Measurements from ENCODE around the gene PFDN1.

Gene PFDN1

DNA sequence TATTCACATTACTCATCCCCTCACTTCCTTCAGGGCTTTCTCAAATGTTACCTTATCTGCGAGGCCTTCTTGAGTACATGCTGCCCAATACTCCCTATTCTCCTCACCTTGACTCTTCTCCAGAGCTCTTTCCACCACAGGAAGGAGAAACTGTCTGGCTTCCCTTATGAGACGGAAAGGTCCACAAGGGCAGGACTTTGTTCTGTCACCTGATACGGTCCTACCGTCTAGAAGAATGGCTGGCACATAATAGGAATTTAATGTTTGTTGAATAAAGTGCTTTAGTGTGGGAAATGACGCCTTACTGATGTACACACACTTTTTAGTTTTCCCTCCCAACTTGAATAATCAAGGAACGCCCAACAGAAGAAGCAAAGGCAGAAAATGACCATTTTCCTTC, 52.5 kb downstream of the PFDN1 start:
- H3K27me3 Mint-ChIP-seq, result no peaks in the 10 kb centered on the region

DNA sequence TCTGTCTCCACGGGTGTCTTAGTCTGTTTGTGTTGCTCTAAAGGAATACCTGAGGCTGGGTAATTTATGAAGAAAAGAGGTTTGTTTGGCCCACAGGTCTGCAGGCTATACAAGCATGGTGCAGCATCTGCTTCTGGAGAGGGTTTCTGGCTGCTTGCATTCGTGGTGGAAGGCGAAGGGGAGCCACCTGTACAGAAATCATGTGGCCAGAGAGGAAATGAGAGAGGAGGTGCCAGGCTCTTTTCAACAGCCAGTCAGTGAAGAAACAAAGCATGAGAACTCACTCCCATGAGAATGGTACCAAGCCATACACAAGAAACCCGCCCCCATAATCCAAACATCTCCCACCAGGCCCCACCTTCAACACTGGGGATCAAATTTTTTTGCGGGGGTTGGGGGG, 53.4 kb downstream of the PFDN1 start:
- H3K27ac Mint-ChIP-seq, result peak overlapping the region; percentile 58
- H3K4me1 Mint-ChIP-seq (ENCODE audit: low read depth), result peaks cover 56% of the 10 kb centered on the region
- DNase-seq, result no peak

More for the DNA sequence above, 52.5 kb downstream of the PFDN1 start:
- DNase-seq, result no peak
- Mint-ChIP-seq H3K9me3 (no peaks in the 10 kb centered on the region), H3K36me3 (ENCODE audit: low read depth) (peaks cover 30% of the 10 kb centered on the region), H3K4me1 (ENCODE audit: low read depth) (peaks cover 47% of the 10 kb centered on the region), H3K4me3 (no peak overlapping the region), H3K27ac (peak overlapping the region; percentile 48)

DNA sequence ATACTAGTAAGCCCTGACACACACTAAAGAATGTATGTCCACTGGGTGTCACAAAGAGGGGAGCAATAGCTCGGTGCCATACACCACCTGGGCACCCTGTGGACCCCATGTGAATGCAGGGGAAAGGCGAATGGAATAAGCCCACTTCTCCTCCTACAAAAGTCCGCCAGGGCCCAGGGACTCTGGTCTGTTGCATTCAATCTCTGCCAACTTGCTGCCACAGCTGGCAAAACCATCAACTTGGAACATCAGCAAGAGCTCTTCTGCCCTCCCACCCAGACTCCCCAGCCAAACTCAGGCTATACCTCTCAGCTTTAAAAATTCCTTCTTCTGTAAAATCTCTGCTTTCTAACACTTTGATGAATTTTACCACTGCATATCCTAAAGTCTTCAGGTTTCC, 54.5 kb downstream of the PFDN1 start:
- no peak overlapping the region for H3K27ac Mint-ChIP-seq
- peaks cover 56% of the 10 kb centered on the region for H3K4me1 Mint-ChIP-seq (ENCODE audit: low read depth)
- no peaks in the 10 kb centered on the region for H3K27me3 Mint-ChIP-seq
- peaks cover 47% of the 10 kb centered on the region for H3K36me3 Mint-ChIP-seq (ENCODE audit: low read depth)
- no peak for DNase-seq
- no peak overlapping the region for H3K4me3 Mint-ChIP-seq
- no peaks in the 10 kb centered on the region for H3K9me3 Mint-ChIP-seq

More for the DNA sequence above, 53.4 kb downstream of the PFDN1 start:
- H3K9me3 Mint-ChIP-seq, result no peaks in the 10 kb centered on the region
- peaks cover 38% of the 10 kb centered on the region for H3K36me3 Mint-ChIP-seq (ENCODE audit: low read depth)
- no peaks in the 10 kb centered on the region for H3K27me3 Mint-ChIP-seq
- H3K4me3 Mint-ChIP-seq, result no peak overlapping the region

DNA sequence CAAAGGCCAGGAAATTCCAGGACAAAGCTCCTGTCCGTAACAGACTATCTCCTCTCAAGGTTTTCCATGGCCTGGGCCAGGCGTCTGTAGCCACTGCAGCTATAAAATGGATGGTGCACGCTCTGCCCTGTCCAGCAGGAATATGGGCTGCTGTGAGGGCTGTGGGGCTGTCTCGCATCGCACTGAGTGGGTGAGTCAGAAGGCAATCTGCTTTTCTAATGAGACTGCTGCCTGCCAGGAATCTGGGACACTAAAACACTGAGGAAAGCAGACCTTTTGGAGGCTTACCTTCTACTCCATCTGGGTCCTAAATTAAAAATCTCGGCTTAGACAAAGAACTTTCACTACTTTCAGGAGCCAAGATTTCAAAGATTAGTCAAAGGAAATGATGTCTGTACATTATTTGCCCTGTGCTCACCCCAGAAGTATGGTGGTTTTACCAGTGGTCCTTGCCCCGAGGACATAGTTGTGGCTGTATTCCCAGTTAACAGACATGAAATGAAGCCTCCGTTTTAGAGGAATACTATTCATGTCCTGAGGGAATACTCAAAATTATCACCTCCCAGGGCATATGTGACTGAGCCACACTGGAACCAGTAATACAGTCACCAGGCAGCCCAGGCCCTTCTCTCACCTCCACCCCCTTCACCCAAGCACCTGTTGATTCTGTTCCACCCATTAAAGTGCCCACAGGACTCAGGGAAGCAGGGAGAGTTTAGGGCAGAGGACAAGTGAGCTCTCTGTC, 56.4 kb downstream of the PFDN1 start:
- Mint-ChIP-seq H3K36me3 (ENCODE audit: low read depth) (peaks cover 42% of the 10 kb centered on the region), H3K27ac (no peak overlapping the region), H3K4me3 (no peak overlapping the region), H3K27me3 (no peaks in the 10 kb centered on the region), H3K9me3 (no peaks in the 10 kb centered on the region), H3K4me1 (ENCODE audit: low read depth) (peaks cover 38% of the 10 kb centered on the region)
- no peak for DNase-seq

DNA sequence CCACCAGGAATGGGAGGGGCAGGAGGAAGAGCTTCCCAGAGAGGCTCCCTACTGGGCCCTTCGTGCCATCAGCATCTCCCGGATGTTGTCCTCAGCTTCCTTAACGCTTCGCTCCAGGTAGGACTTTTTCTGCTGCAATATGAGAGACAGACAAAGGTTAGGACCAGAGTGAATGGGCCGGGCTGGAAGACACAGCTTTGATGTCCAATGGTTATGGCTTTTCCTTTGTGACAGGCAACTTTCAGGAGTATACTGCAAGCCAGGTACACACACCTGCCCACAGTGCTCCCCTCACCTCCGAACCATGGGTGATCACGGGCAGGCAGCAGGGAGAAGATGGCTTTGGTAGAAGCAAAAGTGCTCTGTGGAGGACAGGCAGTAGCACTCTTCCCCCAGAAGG, 57.0 kb downstream of the PFDN1 start:
- peaks cover 39% of the 10 kb centered on the region for H3K36me3 Mint-ChIP-seq (ENCODE audit: low read depth)
- peaks cover 34% of the 10 kb centered on the region for H3K4me1 Mint-ChIP-seq (ENCODE audit: low read depth)
- no peaks in the 10 kb centered on the region for H3K27me3 Mint-ChIP-seq
- H3K27ac Mint-ChIP-seq, result no peak overlapping the region
- H3K9me3 Mint-ChIP-seq, result no peaks in the 10 kb centered on the region
- no peak for DNase-seq
- no peak overlapping the region for H3K4me3 Mint-ChIP-seq

DNA sequence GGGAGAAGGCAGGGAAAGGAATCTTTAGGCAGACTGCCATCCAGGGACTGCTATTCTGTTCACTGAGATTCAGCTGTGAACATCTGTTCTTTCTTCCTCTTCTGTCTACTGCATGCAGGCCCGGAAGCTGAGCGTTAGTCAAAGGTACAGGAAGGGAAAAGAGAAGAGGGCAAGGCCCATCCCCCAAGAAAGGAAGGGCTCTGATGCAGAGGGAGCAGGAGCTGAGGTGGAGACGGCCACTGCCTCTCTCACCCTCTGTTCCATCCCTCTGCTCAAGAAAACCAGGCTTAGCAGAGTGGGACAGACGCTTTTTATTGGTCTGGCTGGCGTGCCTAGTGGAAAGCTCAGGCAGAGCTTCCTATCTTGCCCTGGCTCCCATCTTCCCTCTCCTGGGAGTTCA, 57.6 kb downstream of the PFDN1 start:
- H3K9me3 Mint-ChIP-seq, result no peaks in the 10 kb centered on the region
- no peaks in the 10 kb centered on the region for H3K27me3 Mint-ChIP-seq
- peaks cover 31% of the 10 kb centered on the region for H3K4me1 Mint-ChIP-seq (ENCODE audit: low read depth)
- H3K4me3 Mint-ChIP-seq, result no peak overlapping the region
- peaks cover 36% of the 10 kb centered on the region for H3K36me3 Mint-ChIP-seq (ENCODE audit: low read depth)
- no peak overlapping the region for H3K27ac Mint-ChIP-seq
- DNase-seq, result no peak

DNA sequence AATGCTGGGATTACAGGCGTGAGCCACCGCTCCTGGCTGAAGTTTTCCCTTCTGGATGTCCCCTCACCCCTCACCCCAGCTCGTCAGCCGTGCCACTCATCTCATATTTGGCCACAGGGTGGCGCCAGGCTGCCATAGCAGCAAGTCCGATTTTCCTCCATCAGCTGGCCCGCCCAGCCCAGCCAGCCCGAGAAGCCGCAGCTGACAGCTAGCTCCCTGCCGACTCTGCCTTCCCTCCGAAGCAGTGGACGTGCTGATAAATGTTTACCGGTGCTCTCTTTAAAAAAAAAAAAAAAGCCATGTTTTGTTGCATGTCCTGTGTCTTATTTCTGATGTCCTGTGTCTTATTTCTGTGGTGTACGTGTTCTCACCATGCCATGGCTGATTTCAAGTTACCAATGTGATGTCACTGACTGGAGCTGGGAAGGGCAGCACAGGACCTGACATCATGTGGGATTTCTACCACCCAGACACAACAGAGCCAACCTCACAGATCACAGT, 58.3 kb downstream of the PFDN1 start:
- peak; percentile 84 for DNase-seq
- Mint-ChIP-seq H3K27ac (no peak overlapping the region), H3K4me3 (no peak overlapping the region), H3K27me3 (no peaks in the 10 kb centered on the region), H3K4me1 (ENCODE audit: low read depth) (peaks cover 29% of the 10 kb centered on the region), H3K36me3 (ENCODE audit: low read depth) (peaks cover 30% of the 10 kb centered on the region), H3K9me3 (no peaks in the 10 kb centered on the region)

DNA sequence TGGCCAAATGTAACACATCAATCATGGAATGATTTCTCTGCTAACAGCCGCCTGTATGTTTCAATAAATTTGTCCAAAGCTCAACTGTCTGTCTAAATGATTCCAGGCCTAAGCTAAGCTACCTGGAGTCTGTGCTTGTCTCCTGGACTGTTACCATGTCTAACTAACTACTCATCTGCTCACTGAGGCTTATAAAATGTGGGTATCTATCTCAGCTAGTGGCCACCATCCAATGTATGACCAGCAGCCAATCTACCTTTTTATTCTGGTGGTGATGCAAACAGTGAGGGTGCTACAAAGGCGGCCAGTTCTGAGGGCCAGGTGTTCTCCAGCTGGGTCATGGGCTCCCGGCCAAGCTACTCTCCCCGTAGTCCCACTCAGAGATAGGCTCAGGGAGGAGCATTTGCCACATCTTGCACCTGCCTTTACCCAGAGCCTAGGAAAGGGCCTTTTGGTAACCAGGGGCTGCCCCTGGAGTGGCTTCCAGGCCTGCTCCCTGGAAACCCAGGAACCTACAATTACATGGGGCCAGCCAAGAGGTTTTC, 59.1 kb downstream of the PFDN1 start:
- no peak overlapping the region for H3K4me3 Mint-ChIP-seq

DNA sequence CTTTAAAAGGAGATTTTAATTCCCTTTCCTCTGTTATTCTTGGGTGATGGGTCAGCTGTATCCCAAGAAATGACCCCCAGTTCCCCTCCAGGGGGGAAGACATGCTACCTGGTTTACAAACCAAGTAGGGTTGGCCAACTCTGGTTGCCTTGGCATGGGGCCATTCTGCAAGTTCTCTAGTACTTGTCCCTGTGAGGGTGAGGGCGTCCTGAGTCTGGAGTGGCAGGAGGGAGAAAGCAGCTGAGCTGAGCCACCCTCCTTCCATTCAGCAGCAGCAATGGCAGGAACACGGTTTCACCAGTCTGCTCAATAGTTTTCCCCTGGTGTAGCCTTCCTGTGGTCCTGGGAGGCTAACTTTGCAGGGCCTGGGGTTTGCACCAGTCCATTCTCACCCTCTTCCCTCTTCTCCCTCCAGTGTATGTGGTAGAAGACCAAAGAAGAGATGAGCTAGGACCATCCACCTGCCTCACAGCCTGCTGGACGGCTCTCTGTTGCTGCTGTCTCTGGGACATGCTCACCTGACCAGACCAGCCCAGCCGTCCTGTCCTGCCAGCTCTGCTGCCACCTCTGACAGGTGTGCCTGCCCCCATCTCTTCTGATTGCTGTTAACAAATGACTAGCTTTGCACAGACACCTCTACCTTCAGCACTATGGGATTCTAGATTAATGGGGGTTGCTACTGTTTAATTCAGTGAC, 59.9 kb downstream of the PFDN1 start:
- Mint-ChIP-seq H3K9me3 (no peaks in the 10 kb centered on the region), H3K27ac (no peak overlapping the region), H3K36me3 (ENCODE audit: low read depth) (peaks cover 27% of the 10 kb centered on the region), H3K4me3 (no peak overlapping the region), H3K27me3 (no peaks in the 10 kb centered on the region), H3K4me1 (ENCODE audit: low read depth) (peaks cover 26% of the 10 kb centered on the region)
- no peak for DNase-seq

More for the DNA sequence above, 59.1 kb downstream of the PFDN1 start:
- no peaks in the 10 kb centered on the region for H3K27me3 Mint-ChIP-seq
- H3K27ac Mint-ChIP-seq, result no peak overlapping the region
- peaks cover 27% of the 10 kb centered on the region for H3K36me3 Mint-ChIP-seq (ENCODE audit: low read depth)
- H3K9me3 Mint-ChIP-seq, result no peaks in the 10 kb centered on the region
- no peak for DNase-seq
- H3K4me1 Mint-ChIP-seq (ENCODE audit: low read depth), result peaks cover 26% of the 10 kb centered on the region

DNA sequence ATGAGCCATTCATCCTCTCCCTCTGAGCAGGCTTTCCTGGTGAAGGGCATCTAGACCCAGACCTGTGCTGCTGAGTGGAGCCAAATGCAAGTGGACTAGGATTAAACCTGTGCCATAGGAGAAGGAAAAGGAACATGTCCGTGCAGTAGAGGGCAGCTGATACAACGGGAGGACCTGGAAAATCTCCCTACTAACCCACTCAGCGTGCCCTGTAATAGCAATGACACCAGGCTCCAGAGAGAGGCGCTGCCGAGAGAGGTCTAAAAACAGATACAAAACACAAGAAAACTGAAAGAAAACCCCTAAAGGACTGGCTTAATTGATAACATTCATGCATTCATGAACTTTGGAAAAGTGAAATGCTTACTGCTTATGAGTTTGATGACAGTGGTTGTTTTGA, 60.8 kb downstream of the PFDN1 start:
- H3K9me3 Mint-ChIP-seq, result no peaks in the 10 kb centered on the region
- H3K27me3 Mint-ChIP-seq, result no peaks in the 10 kb centered on the region
- no peak for DNase-seq
- H3K36me3 Mint-ChIP-seq (ENCODE audit: low read depth), result peaks cover 27% of the 10 kb centered on the region
- H3K27ac Mint-ChIP-seq, result no peak overlapping the region
- no peak overlapping the region for H3K4me3 Mint-ChIP-seq
- H3K4me1 Mint-ChIP-seq (ENCODE audit: low read depth), result peaks cover 26% of the 10 kb centered on the region

DNA sequence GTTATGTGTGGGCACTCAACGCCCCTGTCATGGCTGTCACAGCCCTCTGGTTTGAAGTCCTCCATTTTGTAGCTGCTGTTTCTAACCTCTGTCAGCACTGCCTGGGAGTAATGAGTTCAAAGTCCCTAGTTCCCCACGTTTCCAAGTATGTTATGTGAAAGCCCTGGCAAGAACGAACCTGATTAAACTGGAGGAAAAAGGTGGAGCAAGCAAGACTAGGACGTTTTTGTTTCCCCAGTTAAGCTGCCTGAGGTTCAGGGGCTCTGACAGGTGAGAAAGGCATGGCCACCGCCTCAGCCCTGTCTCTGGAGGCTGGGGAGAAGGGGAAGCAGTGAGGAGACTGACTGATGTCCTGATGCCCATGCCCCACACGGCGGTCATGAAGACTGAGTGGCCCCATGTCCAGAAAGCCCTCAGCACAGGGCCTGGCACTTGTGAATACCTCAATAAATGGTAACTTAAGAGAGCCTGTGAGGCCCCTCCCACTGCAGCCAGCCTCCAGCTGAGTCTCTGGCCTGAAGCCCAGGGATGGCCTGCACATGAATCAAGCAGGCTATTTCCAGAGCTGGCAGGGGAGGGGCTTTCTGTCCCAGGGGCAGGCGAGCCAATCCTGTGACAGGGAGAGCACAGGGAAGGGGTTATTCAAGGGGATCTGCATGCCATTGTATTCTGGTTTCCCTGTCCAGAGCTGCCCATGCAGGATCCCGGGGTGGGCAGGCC, 61.8 kb downstream of the PFDN1 start:
- peaks cover 27% of the 10 kb centered on the region for H3K36me3 Mint-ChIP-seq (ENCODE audit: low read depth)
- no peak for DNase-seq
- H3K4me3 Mint-ChIP-seq, result no peak overlapping the region
- peaks cover 18% of the 10 kb centered on the region for H3K4me1 Mint-ChIP-seq (ENCODE audit: low read depth)
- no peaks in the 10 kb centered on the region for H3K9me3 Mint-ChIP-seq
- H3K27ac Mint-ChIP-seq, result no peak overlapping the region
- no peaks in the 10 kb centered on the region for H3K27me3 Mint-ChIP-seq

DNA sequence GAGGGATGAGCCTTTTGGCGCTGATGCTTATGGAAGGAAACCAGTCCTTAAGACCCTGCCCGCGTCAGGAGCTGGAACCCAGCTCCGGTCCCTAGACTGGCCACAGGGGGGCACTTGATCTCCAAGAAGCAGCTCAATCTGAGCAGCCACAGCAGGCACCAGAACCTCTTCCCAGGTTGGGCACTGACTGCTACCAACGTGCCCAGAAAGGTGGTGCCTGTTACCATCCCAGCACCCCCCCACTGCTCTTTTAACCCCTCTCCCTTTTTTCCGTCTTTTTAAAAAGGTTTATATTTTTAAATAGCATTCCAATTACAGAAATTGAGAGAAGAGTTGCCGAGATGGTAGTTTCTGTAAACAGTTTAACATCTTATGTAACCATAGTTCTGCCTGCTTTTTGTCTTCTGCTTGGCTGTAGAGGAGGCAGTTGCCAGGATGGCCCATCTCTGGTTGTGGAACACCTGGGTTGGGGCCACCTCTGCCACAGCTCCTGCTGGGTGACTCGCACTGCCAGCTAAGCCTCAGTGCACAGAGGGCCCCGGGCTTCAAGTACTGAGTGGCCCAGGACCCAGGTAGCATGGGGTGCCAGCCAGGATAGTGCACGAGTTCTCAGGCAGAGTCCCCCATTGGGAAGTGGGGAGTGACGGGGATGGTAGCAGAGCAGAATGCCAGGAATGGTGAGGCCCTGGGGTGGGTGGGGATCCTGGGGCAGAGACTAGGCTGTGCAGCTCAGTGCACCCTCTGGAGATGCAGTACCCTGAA, 62.8 kb downstream of the PFDN1 start:
- H3K27me3 Mint-ChIP-seq, result no peaks in the 10 kb centered on the region
- peak; percentile 74 for DNase-seq
- no peak overlapping the region for H3K27ac Mint-ChIP-seq
- H3K4me3 Mint-ChIP-seq, result no peak overlapping the region
- peaks cover 12% of the 10 kb centered on the region for H3K4me1 Mint-ChIP-seq (ENCODE audit: low read depth)
- H3K9me3 Mint-ChIP-seq, result no peaks in the 10 kb centered on the region
- peaks cover 17% of the 10 kb centered on the region for H3K36me3 Mint-ChIP-seq (ENCODE audit: low read depth)

DNA sequence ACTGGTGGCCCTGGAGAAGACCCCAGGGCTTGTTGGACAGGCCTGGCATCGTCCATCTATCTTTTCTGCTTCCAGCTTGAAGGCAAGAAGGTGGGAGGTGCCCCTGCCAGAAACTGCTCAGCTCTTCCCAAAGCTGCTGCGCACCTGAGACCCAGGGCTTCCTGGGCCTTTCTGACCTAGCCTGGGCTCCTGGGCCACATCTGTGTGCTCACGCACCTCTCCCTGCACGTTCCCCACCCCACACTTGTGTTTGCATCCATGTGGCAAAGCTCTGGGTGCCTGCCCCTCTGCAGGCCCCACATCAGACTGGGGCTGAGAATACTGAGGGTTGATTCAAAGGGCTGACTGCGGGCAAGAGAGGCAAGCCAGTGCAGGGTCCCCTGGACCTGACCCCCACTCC, 63.4 kb downstream of the PFDN1 start:
- Mint-ChIP-seq H3K27ac (no peak overlapping the region), H3K36me3 (ENCODE audit: low read depth) (peaks cover 10% of the 10 kb centered on the region), H3K9me3 (no peaks in the 10 kb centered on the region), H3K4me1 (ENCODE audit: low read depth) (peaks cover 5% of the 10 kb centered on the region), H3K27me3 (no peaks in the 10 kb centered on the region), H3K4me3 (no peak overlapping the region)
- no peak for DNase-seq

DNA sequence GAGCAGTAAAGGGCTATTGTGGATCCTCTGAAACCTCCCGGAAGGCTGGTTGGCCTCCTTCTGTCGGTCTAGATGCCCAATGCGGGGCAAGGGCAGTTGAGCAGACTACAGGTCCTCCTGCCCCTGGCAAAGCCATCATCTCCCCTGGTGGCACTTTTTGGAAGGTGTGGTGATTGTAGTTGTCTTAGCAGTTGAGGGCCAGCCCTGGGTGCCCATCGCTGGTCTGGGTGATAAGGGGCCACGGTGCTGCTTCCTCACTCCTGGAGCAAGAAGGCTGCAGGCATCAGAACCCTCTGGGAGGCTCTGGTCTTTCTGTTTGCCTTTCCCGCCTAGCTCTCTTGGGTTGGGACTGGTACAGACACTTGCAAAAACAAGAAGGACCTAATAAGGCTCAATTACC, 64.1 kb downstream of the PFDN1 start:
- H3K27me3 Mint-ChIP-seq, result no peaks in the 10 kb centered on the region
- no peak overlapping the region for H3K27ac Mint-ChIP-seq
- no peak for DNase-seq
- peaks cover 6% of the 10 kb centered on the region for H3K36me3 Mint-ChIP-seq (ENCODE audit: low read depth)
- H3K4me3 Mint-ChIP-seq, result no peak overlapping the region
- H3K9me3 Mint-ChIP-seq, result no peaks in the 10 kb centered on the region
- peaks cover 4% of the 10 kb centered on the region for H3K4me1 Mint-ChIP-seq (ENCODE audit: low read depth)

All from activated T-cell treated with anti-CD3 and anti-CD28 coated beads, Interleukin-2, amount 50 U/mL, for 24 hours (primary cell).